Endodermal cell (in vitro differentiated cells): ENCODE data around the gene ASCC3. TPM values are rescaled to one million over a fixed set of nuclear protein-coding genes. Genes with fewer than 3 reads are reported as not detected.

Experiments used
- DNase-seq: peaks from one replicate; pipeline ENCODE4 v3.0.0-alpha.2; 2017
- H3K27ac ChIP-seq: 2 replicates; pipeline ENCODE4 v1.5.1; 2013; ENCODE audit warnings: mild to moderate bottlenecking, low read depth, low read length, moderate library complexity
- H3K27me3 ChIP-seq: 2 replicates; pipeline ENCODE4 v1.6.1; 2013; ENCODE audit warnings: mild to moderate bottlenecking, low read length, moderate library complexity; ENCODE audit not compliant: insufficient read depth, control insufficient read depth, poor library complexity, severe bottlenecking
- H3K36me3 ChIP-seq: 2 replicates; pipeline ENCODE4 v1.7.0; 2013; ENCODE audit warnings: mild to moderate bottlenecking, low read length, moderate library complexity; ENCODE audit not compliant: control insufficient read depth, insufficient read depth
- H3K4me1 ChIP-seq: one replicate; pipeline ENCODE4 v1.7.0; 2013; ENCODE audit warnings: low read length; ENCODE audit not compliant: control insufficient read depth, insufficient read depth
- H3K4me3 ChIP-seq: 2 replicates; pipeline ENCODE4 v1.5.1; 2013; ENCODE audit warnings: mild to moderate bottlenecking, low read length, moderate library complexity
- H3K9ac ChIP-seq: 2 replicates; pipeline ENCODE4 v1.6.1; 2013; ENCODE audit warnings: mild to moderate bottlenecking, low read length, moderate library complexity; ENCODE audit not compliant: poor library complexity, severe bottlenecking; ENCODE audit errors: extremely low read depth
- H3K9me3 ChIP-seq: 2 replicates; pipeline ENCODE4 v1.6.1; 2013; ENCODE audit warnings: mild to moderate bottlenecking, low read length, moderate library complexity; ENCODE audit not compliant: control insufficient read depth
- H3K27ac Mint-ChIP-seq: 2 replicates; pipeline ENCODE4 v1.8.0; 2020; ENCODE audit warnings: mixed read lengths
- H3K27me3 Mint-ChIP-seq: 2 replicates; pipeline ENCODE4 v1.8.0; 2021; ENCODE audit warnings: mild to moderate bottlenecking, mixed read lengths; ENCODE audit not compliant: insufficient read depth
- H3K36me3 Mint-ChIP-seq: 2 replicates; pipeline ENCODE4 v1.8.0; 2020; ENCODE audit warnings: low read depth, mixed read lengths
- H3K4me1 Mint-ChIP-seq: 2 replicates; pipeline ENCODE4 v1.8.0; 2020; ENCODE audit warnings: mixed read lengths
- H3K4me3 Mint-ChIP-seq: 2 replicates; pipeline ENCODE4 v1.8.0; 2020; ENCODE audit warnings: mild to moderate bottlenecking, moderate library complexity, mixed read lengths
- H3K9me3 Mint-ChIP-seq: 2 replicates; pipeline ENCODE4 v1.8.0; 2020; ENCODE audit warnings: mild to moderate bottlenecking, mixed read lengths
- WGBS, 2 experiments: methylation state at CpG; one replicate each; pipeline versions ENCODE4 v1.1.5 to v1.1.7; 2013; ENCODE audit warnings: missing lambda C conversion rate in 2 of 2, mixed read lengths in 1 of 2; ENCODE audit not compliant: insufficient coverage in 1 of 2, insufficient read length in 1 of 2; 5-methylcytosine and 5-hydroxymethylcytosine counted together
- total RNA-seq, 2 donors: library from RNA; stranded (reverse); fragmentation: NEBNext Ultra II Directional in 1 of 2; extraction: Animal tissue kit (Norgen Biotek cat#: 25700) in 1 of 2; gene quantifications; 2 replicates in 1 of 2; 3 replicates in 1 of 2; pipeline ENCODE4 v1.2.1, GENCODE V29; 2021
- TF ChIP-seq, protein P1 (sequence below): fragments of 200-600 bp; sonication (generic); conservative IDR thresholded peaks from 2 replicates; pipeline ENCODE4 v1.5.0; 2021; ENCODE audit warnings: antibody characterized with exemption, mild to moderate bottlenecking

The ASCC3 gene
- total RNA-seq, 2 donors from 2014 or later: 40.0 to 41.1 TPM

DNA sequence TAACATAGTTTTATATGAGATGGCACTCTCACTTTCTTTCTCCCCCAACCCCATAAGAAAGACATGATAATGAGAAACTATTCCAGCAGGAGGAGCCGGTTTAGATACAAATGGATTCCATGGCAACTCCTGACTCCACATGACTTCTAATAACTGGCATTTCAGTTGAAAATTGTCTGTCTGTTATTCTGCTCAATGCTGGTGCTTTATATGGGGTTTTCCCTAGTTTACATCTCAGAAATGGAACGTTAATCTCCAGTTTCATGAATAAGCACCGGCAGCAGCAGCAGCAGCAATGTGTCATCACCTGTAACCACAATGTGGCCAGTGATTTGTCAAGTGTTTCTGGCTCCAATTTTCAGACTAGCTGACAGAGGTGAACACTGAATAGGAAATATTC lies 408.5 kb downstream of the ASCC3 start:
- no peak for DNase-seq
- H3K36me3 ChIP-seq: no peaks in the 10 kb centered on the region
- no peak overlapping the region for H3K4me3 ChIP-seq
- Mint-ChIP-seq H3K27ac (no peak overlapping the region), H3K4me1 (peaks cover 17% of the 10 kb centered on the region), H3K27me3 (peaks cover 38% of the 10 kb centered on the region), H3K36me3 (no peaks in the 10 kb centered on the region), H3K9me3 (no peaks in the 10 kb centered on the region), H3K4me3 (no peak overlapping the region)
- TF ChIP-seq, protein P1, sequence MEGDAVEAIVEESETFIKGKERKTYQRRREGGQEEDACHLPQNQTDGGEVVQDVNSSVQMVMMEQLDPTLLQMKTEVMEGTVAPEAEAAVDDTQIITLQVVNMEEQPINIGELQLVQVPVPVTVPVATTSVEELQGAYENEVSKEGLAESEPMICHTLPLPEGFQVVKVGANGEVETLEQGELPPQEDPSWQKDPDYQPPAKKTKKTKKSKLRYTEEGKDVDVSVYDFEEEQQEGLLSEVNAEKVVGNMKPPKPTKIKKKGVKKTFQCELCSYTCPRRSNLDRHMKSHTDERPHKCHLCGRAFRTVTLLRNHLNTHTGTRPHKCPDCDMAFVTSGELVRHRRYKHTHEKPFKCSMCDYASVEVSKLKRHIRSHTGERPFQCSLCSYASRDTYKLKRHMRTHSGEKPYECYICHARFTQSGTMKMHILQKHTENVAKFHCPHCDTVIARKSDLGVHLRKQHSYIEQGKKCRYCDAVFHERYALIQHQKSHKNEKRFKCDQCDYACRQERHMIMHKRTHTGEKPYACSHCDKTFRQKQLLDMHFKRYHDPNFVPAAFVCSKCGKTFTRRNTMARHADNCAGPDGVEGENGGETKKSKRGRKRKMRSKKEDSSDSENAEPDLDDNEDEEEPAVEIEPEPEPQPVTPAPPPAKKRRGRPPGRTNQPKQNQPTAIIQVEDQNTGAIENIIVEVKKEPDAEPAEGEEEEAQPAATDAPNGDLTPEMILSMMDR: peak; percentile 31
- H3K4me1 ChIP-seq: peaks cover 14% of the 10 kb centered on the region
- no peak overlapping the region for H3K9ac ChIP-seq
- WGBS, 2 experiments: 49 to 52% methylated on average over 3 of the region's 3 CpGs
- H3K9me3 ChIP-seq: no peaks in the 10 kb centered on the region
- H3K27ac ChIP-seq: no peak overlapping the region
- H3K27me3 ChIP-seq: peaks cover 71% of the 10 kb centered on the region

DNA sequence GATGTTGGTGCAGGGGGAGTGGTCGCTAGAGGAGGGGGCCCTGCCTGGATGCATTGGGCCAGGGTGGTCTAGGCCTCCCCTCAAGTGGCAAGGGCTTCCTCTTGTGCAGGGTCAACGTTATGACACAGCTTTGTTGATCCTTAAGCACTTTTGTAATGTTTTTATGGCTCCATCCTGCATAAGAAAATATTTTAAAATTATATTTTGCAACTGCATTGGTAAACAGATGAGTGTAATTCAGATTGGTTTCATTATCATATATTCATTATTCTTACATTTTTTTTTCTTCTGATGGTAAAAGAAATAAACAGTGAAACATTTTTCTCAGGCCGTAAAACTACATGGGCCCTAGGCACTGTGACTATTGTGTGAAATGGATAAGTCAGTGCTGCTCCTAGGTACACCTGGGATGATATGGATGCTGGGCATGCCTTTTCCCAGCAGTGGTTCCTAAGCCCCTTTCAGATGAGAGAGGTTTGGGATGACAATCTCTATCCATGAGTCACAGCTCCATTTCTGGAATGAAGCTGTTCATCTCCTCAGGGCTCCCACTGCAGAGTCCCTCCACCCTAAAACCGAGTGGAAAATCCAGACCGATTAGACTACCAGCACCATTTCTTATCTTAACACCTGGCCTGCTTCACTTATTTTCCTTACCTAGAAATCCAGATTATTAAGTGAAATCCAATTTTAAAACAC lies 410.6 kb downstream of the ASCC3 start:
- Histone ChIP-seq H3K4me1 (peaks cover 14% of the 10 kb centered on the region), H3K4me3 (no peak overlapping the region), H3K27ac (no peak overlapping the region), H3K9me3 (no peaks in the 10 kb centered on the region), H3K36me3 (no peaks in the 10 kb centered on the region), H3K27me3 (peaks cover 92% of the 10 kb centered on the region), H3K9ac (no peak overlapping the region)
- H3K36me3 Mint-ChIP-seq: no peaks in the 10 kb centered on the region
- no peak overlapping the region for H3K27ac Mint-ChIP-seq
- H3K27me3 Mint-ChIP-seq: peaks cover 32% of the 10 kb centered on the region
- 76 to 86% methylated on average over 2 to 5 of the region's 5 CpGs for WGBS, 2 experiments
- TF ChIP-seq, protein P1: no peak
- peak; percentile 5 for DNase-seq
- H3K4me1 Mint-ChIP-seq: peaks cover 32% of the 10 kb centered on the region
- H3K9me3 Mint-ChIP-seq: no peaks in the 10 kb centered on the region
- H3K4me3 Mint-ChIP-seq: no peak overlapping the region

DNA sequence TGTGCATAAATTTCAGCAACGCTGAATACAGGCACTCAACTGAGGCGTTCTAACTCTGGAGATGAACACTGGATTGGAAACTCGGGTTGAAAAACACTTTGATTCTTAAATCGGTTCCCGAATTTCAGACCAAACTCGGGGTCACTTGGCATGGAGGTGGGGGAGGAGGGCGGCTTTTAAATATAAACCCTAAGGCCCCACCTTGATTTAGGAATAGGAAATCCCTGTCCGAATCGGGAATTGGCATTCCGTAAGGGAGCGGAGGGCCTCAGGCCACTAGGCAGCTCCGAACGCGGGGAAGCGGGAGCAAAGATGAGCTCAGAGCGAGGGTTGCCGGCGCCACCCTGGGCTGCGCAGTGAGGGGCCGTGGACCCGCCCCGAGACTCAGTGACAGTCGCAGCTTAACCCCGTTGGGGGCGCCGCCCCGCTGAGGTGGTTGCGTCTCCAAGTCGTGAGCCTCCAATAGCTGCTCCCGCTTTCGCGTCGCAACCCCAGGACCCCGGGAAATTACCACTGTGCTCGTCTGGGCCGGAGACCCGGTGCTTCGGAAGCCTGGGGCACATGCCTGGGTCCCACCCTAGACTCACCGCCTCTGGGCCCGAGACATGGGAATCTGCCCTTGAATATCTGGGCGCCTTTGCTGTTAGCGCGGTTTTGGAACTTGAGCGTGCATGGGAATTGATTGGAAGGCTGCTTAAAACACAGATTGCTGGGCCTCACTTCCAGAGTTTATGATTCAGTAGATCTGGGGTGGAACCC lies 411.8 kb downstream of the ASCC3 start:
- Histone ChIP-seq H3K9me3 (no peaks in the 10 kb centered on the region), H3K4me1 (peaks cover 14% of the 10 kb centered on the region), H3K36me3 (no peaks in the 10 kb centered on the region), H3K9ac (no peak overlapping the region), H3K27ac (no peak overlapping the region), H3K4me3 (no peak overlapping the region), H3K27me3 (peaks cover 98% of the 10 kb centered on the region)
- Mint-ChIP-seq H3K9me3 (no peaks in the 10 kb centered on the region), H3K4me1 (peaks cover 32% of the 10 kb centered on the region), H3K27me3 (peaks cover 23% of the 10 kb centered on the region), H3K27ac (no peak overlapping the region), H3K36me3 (no peaks in the 10 kb centered on the region), H3K4me3 (peak overlapping the region; percentile 22)
- DNase-seq: peak; percentile 70
- 11 to 15% methylated on average over 21 to 44 of the region's 44 CpGs for WGBS, 2 experiments
- TF ChIP-seq, protein P1: no peak
